ENCODE results near the gene KYAT1. TPM values are rescaled to one million over a fixed set of nuclear protein-coding genes. Genes with fewer than 3 reads are reported as not detected.

The KYAT1 gene
- total and polyA plus RNA-seq, 2 of the 13 experiments (the other 11 are each of a cell fraction or from before 2014, with no cell fraction given) = 9.2 to 46.5 TPM

- TF ChIP-seq ZNF841 (CRISPR knock-in tag; IDR thresholded peaks at IDR 0.05; ENCODE audit: borderline replicate concordance) = no peak
- TF ChIP-seq ZNF552 (CRISPR knock-in tag; IDR thresholded peaks at IDR 0.05; ENCODE audit: borderline replicate concordance) = no peak
- TF ChIP-seq ZNF746 (CRISPR knock-in tag; IDR thresholded peaks at IDR 0.05) = no peak
- no peak for TF ChIP-seq HHEX (CRISPR knock-in tag; IDR thresholded peaks at IDR 0.05)
- peak; percentile 7 for TF ChIP-seq TEAD3 (CRISPR knock-in tag; optimal IDR thresholded peaks at IDR 0.05; ENCODE audit: borderline replicate concordance)
- no peak for TF ChIP-seq RFX1 (IDR thresholded peaks at IDR 0.05)
- peak; percentile 69 for TF ChIP-seq ETV5 (CRISPR knock-in tag; IDR thresholded peaks at IDR 0.05; ENCODE audit: borderline replicate concordance)
- no peak for TF ChIP-seq TBL1XR1 (IDR thresholded peaks at IDR 0.05; ENCODE audit: borderline replicate concordance, low read length, partially characterized antibody)
Observed at GRCh38 chr9:128913048-128913900, 31.5 kb upstream of the KYAT1 start (continued).

DNA sequence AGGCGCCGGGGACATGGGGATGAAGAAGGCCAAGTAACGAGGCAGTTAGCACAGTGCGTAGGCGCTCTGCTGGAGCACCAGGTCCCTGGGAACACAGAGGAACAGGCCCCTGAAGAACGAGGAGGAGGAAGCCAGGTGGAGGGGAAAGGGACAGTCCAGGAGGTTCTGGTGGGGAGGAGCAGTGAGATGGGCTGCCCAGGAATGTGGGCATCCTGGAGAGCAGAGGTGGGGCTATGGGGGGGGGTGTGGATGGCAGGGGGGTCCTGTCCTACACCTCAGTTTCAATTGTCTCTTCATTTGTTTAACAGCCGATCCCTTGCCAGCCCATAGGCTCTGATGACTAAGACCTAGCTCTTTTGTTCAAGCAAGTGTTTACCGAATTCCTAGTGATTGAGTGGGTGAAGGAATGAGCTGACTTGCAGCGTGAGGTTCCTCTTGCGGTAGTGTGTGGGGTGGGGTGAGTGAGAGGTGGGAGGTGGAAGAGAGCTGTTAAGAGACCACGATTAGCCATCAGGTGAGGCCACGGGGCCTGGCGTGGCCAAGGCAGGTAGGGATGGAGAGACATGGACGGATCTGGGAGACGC is 30.6 kb upstream of the KYAT1 start:
- intact Hi-C loops (cut with micrococcal nuclease; ENCODE audit: unreplicated experiment) = no loop called here
- Histone ChIP-seq H3K9ac (ENCODE audit: insufficient read depth, low read depth, low read length) (peak overlapping the region; percentile 45; the same call in 1 of the 2 replicates), H3K27me3 (ENCODE audit: control insufficient read depth in 1 of 2, insufficient read depth in 2 of 2, low read length in 2 of 2) (no peaks in the 10 kb centered on the region), H3K4me1 (ENCODE audit: insufficient read depth, low read length) (peaks cover 67% of the 10 kb centered on the region), H3K4me3 (replicated peaks in 1 of 3; ENCODE audit: insufficient read depth in 1 of 3, low read depth in 2 of 3, low read length in 3 of 3) (no peak overlapping the region), H2AFZ (ENCODE audit: low read length) (no peak overlapping the region), H3K36me3 (replicated peaks in 1 of 2; ENCODE audit: control insufficient read depth in 1 of 2, insufficient read depth in 2 of 2, low read length in 2 of 2) (peaks cover 32 to 51% of the 10 kb centered on the region in 2 experiments), H3K79me2 (ENCODE audit: insufficient read depth, low read length) (peaks cover 9% of the 10 kb centered on the region), H4K20me1 (ENCODE audit: insufficient read depth, low read length) (no peaks in the 10 kb centered on the region), H3K27ac (ENCODE audit: extremely low read length, insufficient read depth, low read length) (peak overlapping the region; percentile 70), H3K9me3 (ENCODE audit: low read length) (no peaks in the 10 kb centered on the region), H3K4me2 (ENCODE audit: low read depth, low read length) (peak overlapping the region; percentile 36; the same call in 1 of the 2 replicates)
- no TSS peak for BruUV-seq (replicated peaks)
- DNase-seq (ENCODE audit: low spot score) (peak; percentile 91), ATAC-seq (peak; percentile 57), FAIRE-seq (peak; percentile 71)
- POLR2A ChIA-PET = interaction anchor here (0.9 to 2.8 kb wide), 5 partner anchors 10 to 36 kb away, joined by 3 to 14 read pairs (median 6); partner anchors contain the start of genes KYAT1 and LRRC8A
- 61% methylated on average over 15 of the region's 15 CpGs for WGBS (ENCODE audit: low lambda C conversion rate)
- CTCF ChIA-PET (ENCODE audit: low intra/inter-chr PET ratio, low total read pairs) = no interaction called here
- in situ Hi-C loops (cut with HindIII; ENCODE audit: extremely low pct_ligation_motif_present, low pct_unique_long_range_greater_than_20kb) = no loop called here
- TF ChIP-seq, protein P1, sequence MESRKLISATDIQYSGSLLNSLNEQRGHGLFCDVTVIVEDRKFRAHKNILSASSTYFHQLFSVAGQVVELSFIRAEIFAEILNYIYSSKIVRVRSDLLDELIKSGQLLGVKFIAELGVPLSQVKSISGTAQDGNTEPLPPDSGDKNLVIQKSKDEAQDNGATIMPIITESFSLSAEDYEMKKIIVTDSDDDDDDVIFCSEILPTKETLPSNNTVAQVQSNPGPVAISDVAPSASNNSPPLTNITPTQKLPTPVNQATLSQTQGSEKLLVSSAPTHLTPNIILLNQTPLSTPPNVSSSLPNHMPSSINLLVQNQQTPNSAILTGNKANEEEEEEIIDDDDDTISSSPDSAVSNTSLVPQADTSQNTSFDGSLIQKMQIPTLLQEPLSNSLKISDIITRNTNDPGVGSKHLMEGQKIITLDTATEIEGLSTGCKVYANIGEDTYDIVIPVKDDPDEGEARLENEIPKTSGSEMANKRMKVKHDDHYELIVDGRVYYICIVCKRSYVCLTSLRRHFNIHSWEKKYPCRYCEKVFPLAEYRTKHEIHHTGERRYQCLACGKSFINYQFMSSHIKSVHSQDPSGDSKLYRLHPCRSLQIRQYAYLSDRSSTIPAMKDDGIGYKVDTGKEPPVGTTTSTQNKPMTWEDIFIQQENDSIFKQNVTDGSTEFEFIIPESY (CRISPR knock-in tag; IDR thresholded peaks at IDR 0.05) = peak; percentile 90
- 0 out of 2 replicates have a peak, but pooled peaks have one; percentile 34 for TF ChIP-seq IRF2 (CRISPR knock-in tag; IDR thresholded peaks at IDR 0.05)
- TF ChIP-seq, protein P2, sequence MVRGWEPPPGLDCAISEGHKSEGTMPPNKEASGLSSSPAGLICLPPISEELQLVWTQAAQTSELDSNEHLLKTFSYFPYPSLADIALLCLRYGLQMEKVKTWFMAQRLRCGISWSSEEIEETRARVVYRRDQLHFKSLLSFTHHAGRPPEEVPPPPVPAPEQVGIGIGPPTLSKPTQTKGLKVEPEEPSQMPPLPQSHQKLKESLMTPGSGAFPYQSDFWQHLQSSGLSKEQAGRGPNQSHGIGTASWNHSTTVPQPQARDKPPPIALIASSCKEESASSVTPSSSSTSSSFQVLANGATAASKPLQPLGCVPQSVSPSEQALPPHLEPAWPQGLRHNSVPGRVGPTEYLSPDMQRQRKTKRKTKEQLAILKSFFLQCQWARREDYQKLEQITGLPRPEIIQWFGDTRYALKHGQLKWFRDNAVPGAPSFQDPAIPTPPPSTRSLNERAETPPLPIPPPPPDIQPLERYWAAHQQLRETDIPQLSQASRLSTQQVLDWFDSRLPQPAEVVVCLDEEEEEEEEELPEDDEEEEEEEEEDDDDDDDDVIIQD (CRISPR knock-in tag; IDR thresholded peaks at IDR 0.05; ENCODE audit: low read depth) = peak; percentile 45; the same call in 1 of the 2 replicates
- no peak for TF ChIP-seq ZNF678 (CRISPR knock-in tag; IDR thresholded peaks at IDR 0.05)
- TF ChIP-seq FOSL2 (CRISPR knock-in tag; IDR thresholded peaks at IDR 0.05) = peak; percentile 94
- TF ChIP-seq, protein P3, sequence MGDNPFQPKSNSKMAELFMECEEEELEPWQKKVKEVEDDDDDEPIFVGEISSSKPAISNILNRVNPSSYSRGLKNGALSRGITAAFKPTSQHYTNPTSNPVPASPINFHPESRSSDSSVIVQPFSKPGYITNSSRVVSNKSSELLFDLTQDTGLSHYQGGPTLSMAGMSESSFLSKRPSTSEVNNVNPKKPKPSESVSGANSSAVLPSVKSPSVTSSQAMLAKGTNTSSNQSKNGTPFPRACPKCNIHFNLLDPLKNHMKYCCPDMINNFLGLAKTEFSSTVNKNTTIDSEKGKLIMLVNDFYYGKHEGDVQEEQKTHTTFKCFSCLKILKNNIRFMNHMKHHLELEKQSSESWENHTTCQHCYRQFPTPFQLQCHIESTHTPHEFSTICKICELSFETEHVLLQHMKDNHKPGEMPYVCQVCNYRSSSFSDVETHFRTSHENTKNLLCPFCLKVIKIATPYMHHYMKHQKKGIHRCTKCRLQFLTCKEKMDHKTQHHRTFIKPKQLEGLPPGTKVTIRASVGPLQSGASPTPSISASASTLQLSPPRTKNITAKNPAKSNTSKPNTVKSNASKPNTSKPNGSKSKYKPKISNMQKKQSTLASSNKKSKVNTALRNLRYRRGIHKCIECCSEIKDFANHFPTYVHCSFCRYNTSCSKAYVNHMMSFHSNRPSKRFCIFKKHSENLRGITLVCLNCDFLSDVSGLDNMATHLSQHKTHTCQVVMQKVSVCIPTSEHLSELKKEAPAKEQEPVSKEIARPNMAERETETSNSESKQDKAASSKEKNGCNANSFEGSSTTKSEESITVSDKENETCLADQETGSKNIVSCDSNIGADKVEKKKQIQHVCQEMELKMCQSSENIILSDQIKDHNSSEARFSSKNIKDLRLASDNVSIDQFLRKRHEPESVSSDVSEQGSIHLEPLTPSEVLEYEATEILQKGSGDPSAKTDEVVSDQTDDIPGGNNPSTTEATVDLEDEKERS (CRISPR knock-in tag; IDR thresholded peaks at IDR 0.05) = 0 out of 2 replicates have a peak, but pooled peaks have one; percentile 58
- no peak for TF ChIP-seq RCOR2 (CRISPR knock-in tag; IDR thresholded peaks at IDR 0.05)
- TF ChIP-seq KMT2A (CRISPR knock-in tag; IDR thresholded peaks at IDR 0.05) = no peak
